ENCODE measurements around the gene ABTB2.

DNA sequence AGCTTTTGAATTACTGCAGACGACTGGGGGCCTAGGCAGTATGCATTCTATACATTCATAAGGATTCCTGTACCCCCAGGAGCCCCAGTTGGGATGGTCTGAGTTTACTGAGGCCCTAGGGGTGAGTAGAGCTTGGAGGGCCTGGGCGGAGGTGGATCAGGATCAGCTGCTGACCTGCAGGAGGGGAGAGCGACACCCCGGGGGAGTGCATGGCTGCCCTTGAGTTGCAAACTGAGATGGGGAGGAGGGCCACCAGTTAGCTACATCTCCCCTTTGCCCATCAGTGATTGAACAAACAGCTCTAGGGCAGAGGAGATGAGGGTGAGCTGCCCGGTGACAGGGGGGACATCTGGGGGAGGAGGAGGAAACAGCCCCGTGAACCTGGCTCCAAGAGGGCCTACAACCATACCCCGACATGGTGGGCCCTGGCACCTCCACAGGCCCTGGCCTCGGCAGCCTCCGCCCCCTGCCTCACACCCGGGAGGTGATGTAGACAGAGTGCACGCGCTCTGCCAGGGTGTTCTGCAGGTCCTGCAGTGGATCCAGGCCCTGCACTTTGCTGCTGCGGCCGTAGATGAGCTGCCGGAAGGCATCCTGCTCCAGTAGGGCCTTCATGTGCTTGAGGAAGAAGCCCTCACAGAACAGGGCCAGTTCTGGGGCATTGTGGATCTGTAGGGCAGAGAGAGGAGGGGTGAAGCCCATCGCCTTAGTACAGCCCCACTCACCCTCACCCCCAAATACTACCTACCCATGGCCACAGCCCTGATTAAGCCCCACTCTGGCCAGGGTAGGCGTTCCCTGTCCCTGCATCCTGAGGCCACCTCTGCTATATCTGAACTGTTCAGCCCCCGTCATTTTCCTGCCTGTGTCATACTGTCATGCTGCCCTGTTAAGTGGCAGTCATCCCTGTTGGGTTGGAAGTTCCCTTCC lies 205.6 kb downstream of the ABTB2 start:
- no peak for TF ChIP-seq POLR2A (IDR thresholded peaks at IDR 0.05)
- TF ChIP-seq, protein P1, sequence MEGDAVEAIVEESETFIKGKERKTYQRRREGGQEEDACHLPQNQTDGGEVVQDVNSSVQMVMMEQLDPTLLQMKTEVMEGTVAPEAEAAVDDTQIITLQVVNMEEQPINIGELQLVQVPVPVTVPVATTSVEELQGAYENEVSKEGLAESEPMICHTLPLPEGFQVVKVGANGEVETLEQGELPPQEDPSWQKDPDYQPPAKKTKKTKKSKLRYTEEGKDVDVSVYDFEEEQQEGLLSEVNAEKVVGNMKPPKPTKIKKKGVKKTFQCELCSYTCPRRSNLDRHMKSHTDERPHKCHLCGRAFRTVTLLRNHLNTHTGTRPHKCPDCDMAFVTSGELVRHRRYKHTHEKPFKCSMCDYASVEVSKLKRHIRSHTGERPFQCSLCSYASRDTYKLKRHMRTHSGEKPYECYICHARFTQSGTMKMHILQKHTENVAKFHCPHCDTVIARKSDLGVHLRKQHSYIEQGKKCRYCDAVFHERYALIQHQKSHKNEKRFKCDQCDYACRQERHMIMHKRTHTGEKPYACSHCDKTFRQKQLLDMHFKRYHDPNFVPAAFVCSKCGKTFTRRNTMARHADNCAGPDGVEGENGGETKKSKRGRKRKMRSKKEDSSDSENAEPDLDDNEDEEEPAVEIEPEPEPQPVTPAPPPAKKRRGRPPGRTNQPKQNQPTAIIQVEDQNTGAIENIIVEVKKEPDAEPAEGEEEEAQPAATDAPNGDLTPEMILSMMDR (IDR thresholded peaks at IDR 0.05), result no peak

Measured in tibial nerve (tissue), 3 donors.